ENCODE measurements around the gene SGSM1. TPM values are rescaled to one million over a fixed set of nuclear protein-coding genes. Genes with fewer than 3 reads are reported as not detected.

SGSM1 gene
- polyA plus RNA-seq, 1 of the 3 experiments (the other 2 are of a cell fraction), result 0.15 TPM

GRCh38 chr22:24973872-24974271 lies 167.9 kb downstream of the SGSM1 start:
- H3K9me2 ChIP-seq, result no peaks in the 10 kb centered on the region
- H3K4me1 ChIP-seq (ENCODE audit: control insufficient read depth in 1 of 2, insufficient read depth in 2 of 2, low read depth in 1 of 2, low read length in 1 of 2), result peaks cover 25 to 36% of the 10 kb centered on the region in 2 experiments
- 86% methylated on average over 5 of the region's 6 CpGs for WGBS (ENCODE audit: low lambda C conversion rate)
- H3K27ac ChIP-seq (ENCODE audit: low read depth in 2 of 2, low read length in 1 of 2), result no peak overlapping the region
- H3K9ac ChIP-seq, result no peak overlapping the region
- peaks cover 27% of the 10 kb centered on the region for H3F3A ChIP-seq (replicated peaks; ENCODE audit: insufficient read depth)
- no peak overlapping the region for H2AFZ ChIP-seq (ENCODE audit: low read depth)
- peaks cover 53% of the 10 kb centered on the region for H3K79me2 ChIP-seq (ENCODE audit: insufficient read depth)
- POLR2A ChIA-PET, result no interaction called here
- no peaks in the 10 kb centered on the region for H3K36me3 ChIP-seq (replicated peaks in 1 of 2; ENCODE audit: control insufficient read depth in 1 of 2, insufficient read depth in 2 of 2, low read length in 1 of 2)
- no peak overlapping the region for H3K4me3 ChIP-seq (ENCODE audit: low read depth in 2 of 2, low read length in 1 of 2)
- TF ChIP-seq FOSL2 (IDR thresholded peaks at IDR 0.05; ENCODE audit: borderline replicate concordance, low read depth) (no peak), POLR2AphosphoS5 (IDR thresholded peaks at IDR 0.05; ENCODE audit: low read depth, low read length) (no peak), RAD21 (IDR thresholded peaks at IDR 0.05; ENCODE audit: low read length) (no peak), TAF1 (IDR thresholded peaks at IDR 0.05; ENCODE audit: borderline replicate concordance, low read depth, low read length) (no peak), REST (IDR thresholded peaks at IDR 0.05; ENCODE audit: low read depth, low read length) (no peak), YY1 (IDR thresholded peaks at IDR 0.05; ENCODE audit: low read depth) (no peak), TEAD4 (IDR thresholded peaks at IDR 0.05; ENCODE audit: borderline replicate concordance, insufficient read depth) (no peak)
- H4K20me1 ChIP-seq (ENCODE audit: insufficient read depth), result no peaks in the 10 kb centered on the region
- no peak overlapping the region for H3K4me2 ChIP-seq
- CTCF ChIA-PET, result interaction anchor here (1.2 to 2.6 kb wide), 3 partner anchors 35 to 83 kb away, joined by 5 to 13 read pairs (median 6); no protein-coding TSS in a partner anchor
- H3K9me3 ChIP-seq, result no peaks in the 10 kb centered on the region
- no peak for DNase-seq
- no peaks in the 10 kb centered on the region for H3K27me3 ChIP-seq (ENCODE audit: insufficient read depth)

- no peaks in the 10 kb centered on the region for H4K20me1 ChIP-seq (ENCODE audit: insufficient read depth)
- 73% methylated on average over 5 of the region's 5 CpGs for WGBS (ENCODE audit: low lambda C conversion rate)
- peak overlapping the region; percentile 64; the same call in 1 of the 2 replicates for H3K4me2 ChIP-seq
- H3K4me1 ChIP-seq (ENCODE audit: control insufficient read depth in 1 of 2, insufficient read depth in 2 of 2, low read depth in 1 of 2, low read length in 1 of 2), result peaks cover 17 to 27% of the 10 kb centered on the region in 2 experiments; a peak in 3 of 4 replicates
- no peaks in the 10 kb centered on the region for H3K36me3 ChIP-seq (replicated peaks in 1 of 2; ENCODE audit: control insufficient read depth in 1 of 2, insufficient read depth in 2 of 2, low read length in 1 of 2)
- no peak for TF ChIP-seq USF1 (IDR thresholded peaks at IDR 0.05; ENCODE audit: borderline replicate concordance, low read depth)
- TF ChIP-seq FOXM1 (IDR thresholded peaks at IDR 0.05; ENCODE audit: low read depth), result no peak
- no peak for TF ChIP-seq IRF3 (IDR thresholded peaks at IDR 0.05; ENCODE audit: low read depth, low read length)
- no peak for TF ChIP-seq PBX3 (IDR thresholded peaks at IDR 0.05)
- TF ChIP-seq ELF1 (IDR thresholded peaks at IDR 0.05), result no peak
- no peak for TF ChIP-seq FOSL2 (IDR thresholded peaks at IDR 0.05; ENCODE audit: borderline replicate concordance, low read depth)
- no peak for TF ChIP-seq RFX5 (IDR thresholded peaks at IDR 0.05; ENCODE audit: low read length)
- TF ChIP-seq RAD21 (IDR thresholded peaks at IDR 0.05; ENCODE audit: low read length), result no peak
- TF ChIP-seq USF2 (IDR thresholded peaks at IDR 0.05; ENCODE audit: borderline replicate concordance, low read depth, low read length), result no peak
- TF ChIP-seq CHD2 (IDR thresholded peaks at IDR 0.05; ENCODE audit: low read length, partially characterized antibody), result no peak
- no peak for TF ChIP-seq MXI1 (IDR thresholded peaks at IDR 0.05; ENCODE audit: low read depth, low read length)
- TF ChIP-seq CTCF (IDR thresholded peaks at IDR 0.05), result no peak
- H3K9ac ChIP-seq, result no peak overlapping the region
- H3K27me3 ChIP-seq (ENCODE audit: insufficient read depth), result no peaks in the 10 kb centered on the region
- DNase-seq, result no peak
- H3K27ac ChIP-seq (ENCODE audit: low read depth in 2 of 2, low read length in 1 of 2), result peak overlapping the region; percentile 8 to 63; a peak in 3 of 4 replicates
- H2AFZ ChIP-seq (ENCODE audit: low read depth), result no peak overlapping the region
- H3K4me3 ChIP-seq (ENCODE audit: low read depth in 2 of 2, low read length in 1 of 2), result no peak overlapping the region
- peaks cover 16% of the 10 kb centered on the region for H3F3A ChIP-seq (replicated peaks; ENCODE audit: insufficient read depth)
- POLR2A ChIA-PET, result interaction anchor here (0.6 kb wide), 1 partner anchor 34 kb away, joined by 4 read pairs; no protein-coding TSS in a partner anchor
- H3K79me2 ChIP-seq (ENCODE audit: insufficient read depth), result peaks cover 63% of the 10 kb centered on the region
- H3K9me3 ChIP-seq, result no peaks in the 10 kb centered on the region
- CTCF ChIA-PET, result interaction anchor here (0.9 to 2.0 kb wide), 2 partner anchors 74 kb away, joined by 3 to 7 read pairs; no protein-coding TSS in a partner anchor
- H3K9me2 ChIP-seq, result no peaks in the 10 kb centered on the region
These were observed 169.2 kb downstream of the SGSM1 start for GRCh38 chr22:24975125-24975640.

Data from SK-N-SH (cell line).